GOT3 (cell line): ENCODE data around the gene AKAP10.
"Not testable (repeated sequence)": the region's sequence is repeated elsewhere in the genome, so short reads cannot be mapped to it uniquely, and the experiment has no call there.

Experiments used
- DNase-seq: peaks from one replicate; lab custom pipeline; 2025; ENCODE audit warnings: mixed read lengths; lab: John Stamatoyannopoulos, UW

AKAP10 gene

DNA sequence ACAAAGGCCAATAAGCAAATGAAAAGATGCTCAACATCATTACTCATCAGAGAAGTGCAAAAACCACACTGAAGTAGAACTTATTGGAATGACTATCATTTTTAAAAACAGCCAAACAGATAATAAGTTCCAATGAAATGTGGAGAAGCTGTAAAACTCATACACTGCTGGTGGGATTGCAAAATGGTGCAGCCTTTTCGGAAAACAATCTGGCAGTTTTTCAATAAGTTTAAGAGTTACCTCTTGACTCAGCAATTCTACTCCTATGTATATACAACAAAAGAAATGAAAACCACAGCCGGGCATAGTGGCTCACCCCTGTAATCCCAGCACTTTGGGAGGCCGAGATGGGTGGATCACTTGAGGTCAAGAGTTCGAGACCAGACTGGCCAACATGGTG is 49.3 kb downstream of the AKAP10 start:
- DNase-seq = no peak

DNA sequence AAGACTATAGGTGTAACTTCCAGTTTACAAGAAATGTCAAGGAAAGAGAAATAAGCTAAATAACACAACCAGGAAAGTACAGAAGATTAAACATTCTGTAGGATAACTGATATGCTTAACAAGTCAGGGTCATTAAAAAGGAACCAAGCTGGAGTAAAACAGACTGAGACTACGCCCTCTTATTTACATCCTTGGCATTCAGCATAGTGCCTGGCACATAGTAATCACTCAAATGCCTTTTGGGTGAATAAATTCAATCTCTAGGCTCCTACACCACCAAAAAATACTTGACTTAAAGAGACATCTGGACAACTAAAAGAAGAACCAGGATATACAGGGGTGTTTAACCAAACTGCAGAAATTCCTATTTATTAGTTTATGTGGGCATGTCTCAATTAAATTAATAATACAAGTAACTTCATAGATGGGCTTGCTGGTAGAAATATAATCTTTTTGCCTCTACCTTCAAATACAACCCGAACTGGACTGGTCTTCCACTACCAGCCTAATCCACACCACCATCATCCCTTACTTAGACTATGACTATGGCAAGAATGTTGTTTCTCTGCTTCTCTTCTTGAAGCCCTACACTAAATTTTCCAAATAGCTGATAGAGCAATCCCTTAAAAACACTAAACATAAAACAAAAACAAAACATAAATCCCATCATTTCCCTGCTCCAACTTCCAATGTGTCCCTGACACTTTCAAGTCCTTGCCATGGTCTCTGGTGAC is 62.2 kb downstream of the AKAP10 start:
- DNase-seq = no peak

DNA sequence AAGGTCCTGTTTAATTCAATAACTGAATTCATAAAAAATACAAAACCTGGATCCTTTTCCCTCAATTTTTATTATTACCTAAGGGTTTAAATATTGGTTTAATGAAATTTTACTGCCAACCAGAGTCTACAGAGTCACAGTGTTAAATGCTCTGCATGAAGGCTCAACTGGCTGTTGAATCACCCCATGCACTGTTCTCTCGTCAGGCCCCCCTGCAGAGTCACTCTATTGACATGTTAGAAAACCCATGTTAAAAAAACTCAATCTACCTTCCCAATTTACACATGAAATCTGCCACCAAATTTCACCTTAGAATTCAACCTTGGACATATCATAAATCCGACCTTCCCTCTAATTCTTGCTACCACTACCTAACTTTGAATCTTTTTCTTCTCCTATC is 66.6 kb downstream of the AKAP10 start:
- no peak for DNase-seq

DNA sequence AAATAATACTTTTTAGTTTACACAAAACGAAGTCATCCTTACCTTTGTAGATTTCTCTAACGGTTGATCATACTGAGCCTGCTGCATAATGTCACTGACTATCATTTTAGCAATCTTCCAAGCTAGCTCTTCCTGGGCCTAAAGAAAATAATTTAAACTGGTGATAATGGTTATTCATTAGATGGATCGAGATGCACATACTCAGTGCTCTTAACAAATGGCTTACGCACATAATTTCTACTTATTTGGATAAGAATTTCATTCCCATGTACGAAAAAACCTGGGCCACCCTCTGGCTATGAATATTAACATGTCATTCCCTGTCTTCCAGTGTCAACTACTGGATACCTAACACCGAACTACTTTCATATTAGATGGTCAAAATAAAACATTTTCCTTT is 68.5 kb downstream of the AKAP10 start:
- no peak for DNase-seq

DNA sequence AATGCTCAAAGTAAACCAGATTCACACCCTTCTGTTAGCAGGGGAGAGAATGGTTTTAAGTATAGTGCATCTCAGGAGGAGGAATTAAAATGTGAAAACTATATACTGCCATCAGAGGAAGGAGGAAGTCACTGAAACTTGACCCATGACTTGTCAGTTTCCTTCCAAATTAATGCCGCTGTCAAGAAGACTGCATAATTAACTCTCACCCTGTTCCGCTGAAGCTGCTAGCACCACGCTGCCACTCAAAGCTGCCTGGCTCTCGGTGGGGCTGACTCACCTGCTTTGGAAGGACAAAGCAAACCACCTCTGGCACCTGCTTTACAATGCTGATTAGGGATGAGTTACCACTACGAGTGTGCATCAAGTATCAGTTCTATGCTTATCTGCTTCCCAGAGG is 72.1 kb downstream of the AKAP10 start:
- DNase-seq = no peak

DNA sequence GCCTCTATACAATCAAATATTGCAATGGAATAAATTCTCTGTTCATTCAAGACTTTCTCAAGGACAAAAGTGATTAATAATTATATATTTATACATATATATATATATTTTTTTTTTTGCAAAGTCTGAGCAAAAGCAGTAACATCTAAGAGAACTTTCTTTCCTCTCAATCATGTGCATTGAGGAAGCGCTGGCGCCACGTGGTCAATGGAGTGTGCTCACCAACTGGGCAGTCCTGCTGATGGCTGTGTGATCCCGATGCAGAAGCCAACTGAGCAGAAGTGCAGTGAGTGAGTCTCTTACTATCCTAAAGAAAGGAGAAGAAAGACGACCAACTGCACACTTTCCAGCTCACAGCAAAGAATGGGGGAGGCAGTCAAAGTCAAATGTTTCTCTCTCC is 72.7 kb downstream of the AKAP10 start:
- DNase-seq = no peak

DNA sequence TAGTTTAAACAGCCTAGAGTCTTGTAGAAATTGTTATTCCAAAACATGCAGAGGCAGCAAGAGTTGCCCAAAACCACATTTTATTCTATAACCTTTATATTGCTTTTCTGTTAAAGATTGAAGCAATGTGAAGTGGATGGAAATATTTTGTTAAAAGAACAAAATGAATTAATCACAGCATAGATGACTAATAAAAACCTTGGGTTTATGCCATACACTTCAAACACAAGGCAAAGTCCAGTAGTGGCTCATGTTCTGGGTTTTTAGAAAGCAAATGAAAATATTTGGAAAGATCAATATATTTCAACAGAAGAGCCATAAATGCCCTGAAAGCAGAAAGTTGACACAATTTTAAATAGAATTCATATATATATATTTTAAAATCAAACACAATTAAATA is 73.2 kb downstream of the AKAP10 start:
- no peak for DNase-seq

DNA sequence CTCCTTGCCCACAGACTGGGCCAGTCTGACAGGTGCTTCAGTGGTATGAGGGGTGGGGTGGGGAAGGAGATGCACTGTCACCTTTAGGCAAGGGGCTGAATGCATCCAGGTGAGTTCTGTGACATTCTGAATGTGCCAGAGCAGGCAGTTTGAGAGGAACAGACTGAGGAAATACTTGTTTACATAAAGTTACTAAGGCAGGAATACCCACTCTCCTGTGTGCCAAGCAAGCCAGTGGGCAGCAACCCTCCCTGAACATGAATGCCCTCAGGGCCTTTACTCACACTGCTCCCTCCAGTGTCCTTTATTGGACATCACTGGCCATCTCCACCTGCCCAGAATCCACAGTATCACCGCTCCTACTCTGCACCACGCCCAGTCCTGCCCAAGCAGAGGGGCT is 76.8 kb downstream of the AKAP10 start:
- DNase-seq = no peak

DNA sequence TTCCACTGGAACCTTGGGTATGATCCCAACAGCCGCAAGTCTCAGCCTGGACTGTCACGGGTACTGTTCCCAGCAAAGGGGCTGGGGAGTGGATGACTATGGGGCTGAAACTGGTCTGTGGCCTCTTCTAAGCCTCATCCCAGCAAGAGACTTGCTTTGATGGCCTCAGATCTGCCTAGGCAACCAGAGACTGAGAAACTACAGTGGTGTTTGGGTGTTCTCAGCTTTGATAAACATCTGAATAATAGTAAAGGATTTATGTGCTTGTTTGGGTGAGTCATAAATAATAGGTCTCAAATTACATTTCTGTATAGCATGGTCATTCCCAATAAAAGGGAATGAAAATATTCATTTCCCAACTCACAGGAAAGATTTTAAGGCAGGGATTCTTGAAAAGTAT is 79.7 kb downstream of the AKAP10 start:
- no peak for DNase-seq

DNA sequence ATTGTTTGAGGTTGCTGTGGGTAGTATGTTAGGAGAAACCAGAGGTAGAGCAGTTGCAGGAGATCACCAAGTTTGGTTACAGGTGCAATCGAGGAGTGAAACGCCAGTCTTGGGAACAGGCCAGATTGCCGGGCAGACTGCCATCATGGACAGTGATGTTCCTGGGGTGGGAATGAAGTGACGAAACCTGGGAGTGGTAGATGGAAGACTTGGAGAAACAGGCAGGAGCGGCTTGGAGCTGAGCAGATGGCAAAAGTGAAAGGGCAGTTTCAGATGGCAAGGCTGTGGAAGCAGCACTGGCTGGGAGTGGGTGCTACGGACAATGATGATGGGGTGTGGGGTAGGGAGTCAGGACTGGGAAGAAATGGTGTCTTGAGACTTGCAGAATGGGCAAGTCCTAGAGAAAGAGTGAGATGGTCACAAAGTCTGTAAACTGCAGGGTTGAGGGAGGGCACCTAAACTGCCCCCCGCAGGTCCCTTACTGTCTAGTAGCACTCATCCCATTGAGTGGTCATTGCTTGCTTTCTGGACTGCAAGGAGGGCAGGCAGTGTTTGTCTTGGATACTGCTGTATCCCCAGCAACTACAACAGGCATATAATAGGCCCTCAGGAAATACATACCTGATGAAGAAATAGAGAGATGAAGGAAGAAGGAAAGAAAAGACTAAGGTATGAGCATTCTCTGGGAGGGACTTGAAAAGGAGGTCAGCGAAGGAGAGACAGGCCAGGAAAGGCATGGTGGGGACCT is 80.4 kb downstream of the AKAP10 start:
- DNase-seq = no peak

DNA sequence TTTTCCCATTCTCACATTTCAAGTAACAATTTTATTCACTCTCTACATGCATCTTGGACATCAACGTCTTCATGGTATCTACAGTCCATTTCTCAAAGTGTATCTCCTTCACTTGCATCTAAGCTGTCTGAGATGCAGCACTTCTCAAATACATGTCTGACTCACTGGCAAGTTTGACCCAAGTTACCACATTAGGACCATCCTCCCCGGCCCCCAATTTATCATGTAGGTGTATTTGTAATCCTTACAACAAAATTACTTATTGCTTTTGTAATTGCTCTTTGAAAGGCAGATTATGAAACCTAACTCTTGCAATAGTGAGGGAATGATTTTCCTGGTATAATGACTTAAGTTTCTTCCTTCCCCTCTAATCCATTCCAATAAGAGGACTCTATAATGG is 80.9 kb downstream of the AKAP10 start:
- no peak for DNase-seq

DNA sequence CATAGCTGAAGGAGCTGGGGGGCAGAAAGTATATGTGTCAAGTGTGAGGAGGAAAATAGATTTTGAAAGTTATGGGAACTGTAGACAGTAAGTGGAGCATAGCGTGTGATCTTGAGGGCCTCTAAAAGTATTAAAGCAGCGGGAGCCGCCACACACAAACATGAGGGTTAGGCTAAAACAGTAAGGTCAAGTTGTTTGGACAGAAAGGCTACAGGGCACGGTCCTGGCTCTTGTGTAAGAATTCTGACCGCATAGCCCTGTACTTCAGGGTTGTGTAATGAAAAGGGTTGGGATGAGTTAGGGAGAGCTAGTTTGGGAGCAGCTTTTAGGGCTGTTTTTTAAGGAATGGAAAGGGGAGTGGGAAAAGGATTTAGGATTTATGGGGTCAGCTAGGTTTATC is 87.1 kb downstream of the AKAP10 start:
- DNase-seq = not testable (repeated sequence)

DNA sequence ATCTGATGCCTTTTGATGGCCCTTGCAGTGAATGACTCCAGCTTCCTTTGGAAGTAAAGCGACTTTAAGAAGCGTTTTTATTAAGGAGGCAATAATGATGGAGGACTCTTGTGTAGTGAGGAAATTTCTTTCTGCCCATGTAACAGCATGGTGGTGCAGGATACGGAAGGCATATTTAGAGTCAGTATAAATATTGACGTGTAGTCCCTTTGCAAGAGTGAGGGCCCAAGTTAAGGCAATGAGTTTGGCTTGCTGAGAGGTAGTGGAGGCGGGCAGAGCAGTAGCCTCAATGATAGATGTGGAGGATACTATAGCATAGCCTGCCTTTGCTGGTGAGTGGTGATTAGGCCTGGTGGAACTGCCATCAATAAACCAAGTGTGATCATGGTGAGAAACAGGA is 87.6 kb downstream of the AKAP10 start:
- not testable (repeated sequence) for DNase-seq

DNA sequence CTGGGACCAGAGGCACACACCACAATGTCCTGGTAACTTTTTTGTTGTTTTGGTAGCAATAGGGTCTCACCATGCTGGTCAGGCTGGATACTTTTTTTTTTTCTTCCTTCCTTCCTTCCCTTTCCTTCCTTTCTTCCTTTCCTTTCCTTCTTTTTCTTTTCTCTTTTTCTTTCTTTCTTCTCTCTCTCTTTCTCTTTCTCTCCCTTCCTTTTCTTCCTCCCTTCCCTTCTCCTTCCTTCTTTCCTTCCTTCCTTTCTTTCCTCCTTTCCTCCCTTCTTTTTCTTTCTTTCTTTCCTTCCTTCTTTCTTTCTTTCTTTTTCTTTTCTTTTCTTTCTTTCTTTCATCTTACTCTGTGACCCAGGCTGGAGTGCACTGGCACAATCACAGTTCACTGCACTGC is 91.5 kb downstream of the AKAP10 start:
- DNase-seq = no peak

DNA sequence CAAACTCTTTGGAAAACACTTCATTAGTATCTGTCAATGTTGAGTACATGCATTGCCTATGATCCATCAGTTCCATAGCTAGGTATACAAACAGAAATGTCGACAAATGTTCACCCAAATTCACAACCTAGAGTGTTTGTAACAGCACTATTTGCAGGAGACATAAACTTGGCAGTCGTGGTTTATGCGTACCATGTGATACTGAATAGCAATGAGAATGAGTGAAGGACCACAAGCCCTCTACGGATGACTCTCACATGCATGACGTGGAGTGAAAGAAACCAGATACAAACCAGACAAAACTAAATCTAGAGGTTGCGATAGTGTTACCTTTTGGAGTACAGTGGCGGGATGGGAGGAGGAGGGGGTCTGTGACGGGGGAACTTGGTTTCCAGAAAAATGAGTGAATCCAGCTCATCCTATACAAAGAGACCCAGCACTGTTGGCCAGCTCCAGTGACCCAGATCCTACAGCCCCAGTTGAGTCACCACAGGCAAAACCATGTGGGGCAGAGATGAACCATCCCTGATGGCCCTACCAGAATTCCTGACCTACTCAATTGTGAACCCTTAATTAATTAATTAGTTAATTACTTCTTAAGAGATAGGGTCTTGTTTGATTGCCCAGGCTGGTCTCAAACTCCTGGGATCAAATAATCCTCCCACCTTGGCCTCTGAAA is 94.0 kb downstream of the AKAP10 start:
- DNase-seq = no peak

DNA sequence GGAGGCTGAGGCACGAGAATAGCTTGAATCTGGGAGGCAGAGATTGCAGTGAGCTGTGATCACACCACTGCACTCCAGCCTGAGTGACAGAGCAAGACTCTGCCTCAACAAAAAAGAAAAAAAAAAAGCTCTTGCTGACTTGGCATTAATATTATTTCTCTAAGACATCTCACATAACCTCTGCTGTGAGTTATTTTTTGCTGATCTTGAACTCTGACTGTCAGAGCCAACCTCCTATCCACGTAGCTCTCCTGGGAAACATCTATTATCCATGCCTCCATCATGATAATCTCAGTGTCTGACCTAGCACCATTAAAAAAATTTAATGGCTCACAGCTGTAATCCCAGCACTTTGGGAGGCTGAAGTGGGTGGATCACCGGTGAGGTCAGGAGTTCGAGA is 97.2 kb downstream of the AKAP10 start:
- DNase-seq = no peak

DNA sequence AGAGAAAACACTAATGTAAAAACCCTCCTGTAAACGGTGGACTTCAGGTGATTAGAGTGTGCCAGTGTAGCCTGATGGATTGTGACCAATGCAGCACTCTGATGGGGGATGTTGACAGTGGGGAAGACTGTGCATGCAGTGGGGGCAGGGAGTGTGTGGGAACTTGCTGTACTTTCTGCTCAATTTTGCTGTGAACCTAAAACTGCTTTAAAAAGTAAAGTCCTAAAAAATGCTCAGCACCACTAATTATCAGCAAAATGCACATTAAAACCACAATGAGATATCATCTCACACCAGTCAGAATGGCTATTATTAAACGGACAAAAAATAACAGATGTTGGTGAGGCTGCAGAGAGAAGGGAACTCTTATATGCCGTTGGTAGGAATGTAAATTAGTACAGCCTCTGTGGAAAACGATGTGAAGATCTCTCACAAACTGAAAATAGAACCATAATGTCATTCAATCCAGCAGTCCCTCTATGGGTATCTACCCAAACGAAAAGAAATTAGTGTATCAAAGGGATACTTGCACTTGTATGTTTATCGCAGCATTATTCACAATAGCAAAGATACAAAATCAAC is 100.2 kb downstream of the AKAP10 start:
- DNase-seq = no peak

DNA sequence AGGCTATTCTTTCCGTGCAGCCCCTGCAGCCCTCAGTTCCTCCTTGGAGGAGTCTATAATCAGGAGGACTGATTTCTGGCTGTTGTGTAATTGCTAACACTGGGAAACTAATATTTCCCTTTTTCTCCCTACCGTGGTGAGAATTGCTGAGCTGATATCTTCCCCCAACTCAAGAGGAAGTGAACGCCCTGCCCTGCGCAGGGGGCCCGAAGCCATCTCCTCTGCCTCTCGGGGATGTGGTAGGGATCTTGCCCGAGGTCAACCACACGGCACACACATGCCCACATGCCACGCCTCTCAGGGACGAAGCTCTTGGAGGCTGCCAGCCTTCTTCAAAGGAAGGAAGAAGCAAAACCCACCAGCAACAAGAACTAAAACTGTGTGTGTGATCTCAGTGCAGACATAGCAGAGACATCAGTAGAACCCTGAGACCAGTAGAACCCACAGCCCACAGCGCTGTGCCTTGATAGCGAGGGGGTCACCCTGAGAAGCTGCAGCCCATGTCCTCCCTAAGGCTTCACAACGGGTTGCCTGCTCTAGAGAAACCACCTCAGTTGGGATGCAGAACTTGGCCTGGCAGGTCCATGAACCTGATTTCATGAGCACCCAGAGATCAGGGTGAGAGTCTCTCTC is 101.0 kb downstream of the AKAP10 start:
- DNase-seq = no peak

DNA sequence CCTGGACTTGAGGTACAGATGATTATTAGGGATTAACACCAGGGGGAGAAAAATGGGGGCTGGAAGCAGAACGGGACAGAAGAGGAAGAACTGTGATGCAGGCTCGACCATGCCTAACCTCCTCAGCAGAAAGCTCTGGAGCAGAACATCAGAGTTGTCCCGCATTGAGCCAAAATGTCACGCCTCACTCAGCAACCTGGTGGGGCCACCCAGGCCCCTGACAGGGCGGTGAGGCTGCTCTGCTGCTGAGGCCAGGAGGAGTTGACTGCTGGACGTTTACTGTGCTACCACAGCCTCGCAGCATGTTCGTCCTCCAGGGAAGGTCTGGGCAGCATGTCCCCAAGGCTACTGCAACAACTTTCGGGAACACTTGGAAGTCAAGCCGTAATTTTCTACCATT is 103.4 kb downstream of the AKAP10 start:
- DNase-seq = no peak

DNA sequence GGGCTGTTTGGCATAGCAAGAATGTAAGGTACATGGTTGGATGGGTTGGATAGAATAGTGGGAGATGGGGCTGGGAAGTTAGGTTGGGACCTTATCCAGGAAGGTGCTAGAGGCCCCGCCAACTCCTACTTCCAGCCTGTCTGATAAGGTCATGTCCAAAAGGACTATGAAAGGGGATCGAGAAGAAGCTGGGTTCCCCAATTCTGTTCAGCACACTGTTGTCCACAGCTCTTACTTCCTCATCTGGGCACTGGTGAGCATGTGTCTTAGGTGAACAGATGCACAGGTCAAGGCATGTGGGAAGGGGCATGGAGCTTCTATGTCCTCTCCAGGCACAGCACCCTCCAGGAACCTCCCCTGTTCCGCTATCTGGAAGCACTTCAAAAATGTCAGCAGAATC is 104.3 kb downstream of the AKAP10 start:
- DNase-seq = no peak

DNA sequence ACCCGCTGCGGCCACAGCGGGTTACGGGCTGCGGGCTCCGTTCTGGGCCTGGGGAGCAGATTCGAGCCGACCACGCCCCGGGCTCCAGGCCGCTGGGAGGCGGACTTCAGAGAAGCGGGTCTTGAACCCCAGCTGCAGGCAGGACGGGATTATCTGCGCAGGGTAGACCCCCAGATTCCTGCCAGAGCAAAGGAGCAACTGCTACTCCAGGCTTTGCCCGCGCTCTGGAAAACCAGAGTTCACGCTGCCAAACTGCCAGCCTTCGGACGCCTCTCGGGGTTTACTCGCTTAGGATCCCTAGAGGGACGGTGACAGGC is 109.6 kb downstream of the AKAP10 start:
- no peak for DNase-seq

DNA sequence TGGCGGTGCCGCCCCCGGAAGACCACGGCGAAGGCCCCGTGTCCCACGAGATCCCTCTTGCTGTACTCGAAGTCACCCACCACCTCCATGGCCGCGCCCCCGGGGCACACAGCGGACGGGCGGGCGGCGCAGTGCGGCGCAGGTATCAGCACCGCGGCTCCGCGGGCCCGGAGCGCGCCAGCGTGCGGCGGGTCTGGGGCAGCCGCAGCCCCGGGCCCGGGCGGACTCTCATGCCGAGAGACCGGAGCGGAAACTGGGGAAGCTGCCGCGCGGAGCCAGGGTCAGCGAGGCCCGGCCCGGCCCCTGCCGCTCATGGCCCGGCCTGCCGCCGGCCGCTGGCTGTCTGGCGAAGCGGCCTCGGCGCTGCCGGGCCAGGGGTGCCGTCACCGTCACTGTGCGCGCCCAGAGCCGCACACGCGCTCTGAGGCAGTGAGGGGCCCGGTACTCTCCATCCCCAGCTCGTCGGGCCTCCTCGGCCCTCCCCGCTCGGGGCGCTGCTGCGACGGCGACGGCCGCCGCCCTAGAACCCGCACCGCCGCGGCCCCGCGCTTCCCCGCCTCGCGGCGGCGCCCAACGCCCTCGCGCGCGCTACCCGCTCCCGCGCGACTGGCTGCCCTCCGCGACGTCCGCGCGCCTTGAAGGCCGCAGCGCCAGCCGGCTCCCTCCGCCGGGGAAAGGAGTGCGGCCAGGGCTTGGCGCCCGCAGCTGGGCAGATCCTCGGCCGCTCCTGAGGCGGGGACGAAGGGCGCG is 110.1 kb downstream of the AKAP10 start, which contains the start of gene ULK2:
ULK2 (minus strand) TSS at position 608 of the 750 bp plus-strand sequence; CDS start at position 89, 519 bp downstream.
- peak; percentile 33 for DNase-seq
